K562 (cell line): ENCODE data around the gene CORO6. TPM values are rescaled to one million over a fixed set of nuclear protein-coding genes. Genes with fewer than 3 reads are reported as not detected.

Source experiments
- CHD1 ChIP-seq: fragments of 200-600 bp; sonication (generic); IDR thresholded peaks from one replicate; pipeline ENCODE4 v1.6.1; 2012; ENCODE audit warnings: mild to moderate bottlenecking, moderate library complexity, low read length, inconsistent platforms
- DEAF1 ChIP-seq: fragments of 450-650 bp; formaldehyde crosslinking; IDR thresholded peaks from 2 replicates; pipeline ENCODE4 v1.4.0; 2020; ENCODE audit warnings: mild to moderate bottlenecking, moderate library complexity
- HNRNPL ChIP-seq: fragments of 200-400 bp; formaldehyde crosslinking; IDR thresholded peaks from 2 replicates; pipeline ENCODE4 v1.6.1; 2017; ENCODE audit warnings: low read depth, mild to moderate bottlenecking, low read length
- POLR2AphosphoS2 ChIP-seq: IDR thresholded peaks from 2 replicates; pipeline ENCODE4 v1.6.1; 2012; ENCODE audit warnings: low read length, improper control_type of control experiment
- PURB ChIP-seq: sonication (generic); formaldehyde crosslinking; IDR thresholded peaks from 2 replicates; pipeline ENCODE4 v1.9.0; 2021; ENCODE audit warnings: low read depth, mild to moderate bottlenecking, missing genetic modification reagents
- SIN3A ChIP-seq, 2 experiments: fragments of 150-350 bp in 1 of 2; IDR thresholded peaks; 2 replicates each; pipeline ENCODE4 v1.6.1; 2011 to 2016; ENCODE audit warnings: borderline replicate concordance in 2 of 2, low read depth in 2 of 2, low read length in 2 of 2, mild to moderate bottlenecking in 2 of 2, moderate library complexity in 2 of 2; ENCODE audit not compliant: control insufficient read depth in 1 of 2
- STAG1 ChIP-seq: sonication (generic); formaldehyde crosslinking; IDR thresholded peaks from 2 replicates; pipeline ENCODE4 v1.5.0; 2020; ENCODE audit warnings: missing genetic modification reagents, borderline replicate concordance
- ZBTB26 ChIP-seq: fragments of 450-650 bp; formaldehyde crosslinking; IDR thresholded peaks from 2 replicates; pipeline ENCODE4 v1.4.0; 2022; ENCODE audit warnings: missing genetic modification characterization
- ZNF143 ChIP-seq: sonication (generic); formaldehyde crosslinking; IDR thresholded peaks from 2 replicates; pipeline ENCODE4 v1.9.0; 2022; ENCODE audit warnings: mild to moderate bottlenecking, missing genetic modification reagents
- ZNF445 ChIP-seq: fragments of 250-450 bp; sonication (Bioruptor Pico); IDR thresholded peaks from 2 replicates; pipeline ENCODE4 v1.4.0; 2020; ENCODE audit warnings: low read depth, mild to moderate bottlenecking, moderate library complexity
- ZNF592 ChIP-seq: fragments of 450-650 bp; IDR thresholded peaks from 2 replicates; pipeline ENCODE4 v1.6.1; 2017; ENCODE audit warnings: antibody characterized with exemption, mild to moderate bottlenecking
- polyA plus RNA-seq, 8 experiments: library from polyadenylated mRNA; depleted of rRNA in 4 of 8; stranded (reverse) in 5 of 8; unstranded in 3 of 8; fragments of >200 nt; fragmentation: Nextera tagmentation in 2 of 8; fragmentation: Illumina TruSeq in 1 of 8; extraction: Ambion mirVana in 2 of 8; extraction: Trizol in 1 of 8; gene quantifications; 2 replicates each; pipeline versions ENCODE4 v1.2.1 to v1.2.3, GENCODE V29; 2011 to 2014; ENCODE audit warnings: inconsistent platforms in 1 of 8, missing spikeins in 1 of 8
- total RNA-seq, 7 experiments: library from RNA; depleted of rRNA in 6 of 7; stranded (reverse); fragments of >200 nt in 6 of 7; fragmentation: Illumina TruSeq in 2 of 7; extraction: Trizol in 2 of 7; gene quantifications; 2 replicates each; pipeline versions ENCODE4 v1.2.1 to v1.2.3, GENCODE V29; 2011 to 2021; ENCODE audit warnings: low replicate concordance in 1 of 7
- TF ChIP-seq, protein P1 (sequence below), 2 experiments: fragments of 450-650 bp; IDR thresholded peaks; 2 replicates each; pipeline ENCODE4 v1.6.1; 2018; ENCODE audit warnings: mild to moderate bottlenecking in 2 of 2, low read depth in 1 of 2; ENCODE audit not compliant: partially characterized antibody in 2 of 2
- TF ChIP-seq, protein P2 (sequence below): sonication (generic); formaldehyde crosslinking; IDR thresholded peaks from 2 replicates; pipeline ENCODE4 v1.8.1; 2022; ENCODE audit warnings: missing genetic modification reagents

CORO6 gene
- total and polyA plus RNA-seq, 9 of the 15 experiments (the other 6 are each of a cell fraction or from before 2014, with no cell fraction given): 0.04 to 11.9 (median 2.4) TPM

- TF ChIP-seq, protein P1, sequence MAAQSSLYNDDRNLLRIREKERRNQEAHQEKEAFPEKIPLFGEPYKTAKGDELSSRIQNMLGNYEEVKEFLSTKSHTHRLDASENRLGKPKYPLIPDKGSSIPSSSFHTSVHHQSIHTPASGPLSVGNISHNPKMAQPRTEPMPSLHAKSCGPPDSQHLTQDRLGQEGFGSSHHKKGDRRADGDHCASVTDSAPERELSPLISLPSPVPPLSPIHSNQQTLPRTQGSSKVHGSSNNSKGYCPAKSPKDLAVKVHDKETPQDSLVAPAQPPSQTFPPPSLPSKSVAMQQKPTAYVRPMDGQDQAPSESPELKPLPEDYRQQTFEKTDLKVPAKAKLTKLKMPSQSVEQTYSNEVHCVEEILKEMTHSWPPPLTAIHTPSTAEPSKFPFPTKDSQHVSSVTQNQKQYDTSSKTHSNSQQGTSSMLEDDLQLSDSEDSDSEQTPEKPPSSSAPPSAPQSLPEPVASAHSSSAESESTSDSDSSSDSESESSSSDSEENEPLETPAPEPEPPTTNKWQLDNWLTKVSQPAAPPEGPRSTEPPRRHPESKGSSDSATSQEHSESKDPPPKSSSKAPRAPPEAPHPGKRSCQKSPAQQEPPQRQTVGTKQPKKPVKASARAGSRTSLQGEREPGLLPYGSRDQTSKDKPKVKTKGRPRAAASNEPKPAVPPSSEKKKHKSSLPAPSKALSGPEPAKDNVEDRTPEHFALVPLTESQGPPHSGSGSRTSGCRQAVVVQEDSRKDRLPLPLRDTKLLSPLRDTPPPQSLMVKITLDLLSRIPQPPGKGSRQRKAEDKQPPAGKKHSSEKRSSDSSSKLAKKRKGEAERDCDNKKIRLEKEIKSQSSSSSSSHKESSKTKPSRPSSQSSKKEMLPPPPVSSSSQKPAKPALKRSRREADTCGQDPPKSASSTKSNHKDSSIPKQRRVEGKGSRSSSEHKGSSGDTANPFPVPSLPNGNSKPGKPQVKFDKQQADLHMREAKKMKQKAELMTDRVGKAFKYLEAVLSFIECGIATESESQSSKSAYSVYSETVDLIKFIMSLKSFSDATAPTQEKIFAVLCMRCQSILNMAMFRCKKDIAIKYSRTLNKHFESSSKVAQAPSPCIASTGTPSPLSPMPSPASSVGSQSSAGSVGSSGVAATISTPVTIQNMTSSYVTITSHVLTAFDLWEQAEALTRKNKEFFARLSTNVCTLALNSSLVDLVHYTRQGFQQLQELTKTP (IDR thresholded peaks at IDR 0.05; ENCODE audit: low read depth in 1 of 2, partially characterized antibody in 2 of 2): no peak
- TF ChIP-seq SIN3A (IDR thresholded peaks at IDR 0.05; ENCODE audit: borderline replicate concordance in 2 of 2, control insufficient read depth in 1 of 2, low read depth in 2 of 2, low read length in 2 of 2) (no peak), PURB (CRISPR knock-in tag) (no peak), ZNF445 (no peak), DEAF1 (CRISPR knock-in tag) (0 out of 2 replicates have a peak, but pooled peaks have one; percentile 16), HNRNPL (peak; percentile 33), ZNF143 (CRISPR knock-in tag) (0 out of 2 replicates have a peak, but pooled peaks have one; percentile 12), POLR2AphosphoS2 (no peak), STAG1 (CRISPR knock-in tag) (peak; percentile 44; the same call in 1 of the 2 replicates), ZNF592 (peak; percentile 62; the same call in 1 of the 2 replicates), CHD1 (no peak), ZBTB26 (CRISPR knock-in tag) (no peak)
- TF ChIP-seq, protein P2, sequence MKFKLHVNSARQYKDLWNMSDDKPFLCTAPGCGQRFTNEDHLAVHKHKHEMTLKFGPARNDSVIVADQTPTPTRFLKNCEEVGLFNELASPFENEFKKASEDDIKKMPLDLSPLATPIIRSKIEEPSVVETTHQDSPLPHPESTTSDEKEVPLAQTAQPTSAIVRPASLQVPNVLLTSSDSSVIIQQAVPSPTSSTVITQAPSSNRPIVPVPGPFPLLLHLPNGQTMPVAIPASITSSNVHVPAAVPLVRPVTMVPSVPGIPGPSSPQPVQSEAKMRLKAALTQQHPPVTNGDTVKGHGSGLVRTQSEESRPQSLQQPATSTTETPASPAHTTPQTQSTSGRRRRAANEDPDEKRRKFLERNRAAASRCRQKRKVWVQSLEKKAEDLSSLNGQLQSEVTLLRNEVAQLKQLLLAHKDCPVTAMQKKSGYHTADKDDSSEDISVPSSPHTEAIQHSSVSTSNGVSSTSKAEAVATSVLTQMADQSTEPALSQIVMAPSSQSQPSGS (CRISPR knock-in tag): no peak
Measured at GRCh38 chr17:29617481-29618271, 5.0 kb downstream of the CORO6 start (continued).
